Prostate gland (tissue), 2 donors: ENCODE measurements around the gene KIF18B.

Experiments
- CTCF ChIP-seq, 4 experiments: fragments of 200-600 bp in 2 of 4; fragments of 450-650 bp in 2 of 4; sonication (generic) in 2 of 4; IDR thresholded peaks; 1 replicate in 3 of 4; 2 replicates in 1 of 4; pipeline ENCODE4 v1.5.1; 2016 to 2019; ENCODE audit warnings: antibody characterized with exemption in 4 of 4, mild to moderate bottlenecking in 2 of 4, moderate library complexity in 2 of 4
- POLR2A ChIP-seq: fragments of 450-650 bp; IDR thresholded peaks from one replicate; pipeline ENCODE4 v1.6.1; 2016; ENCODE audit warnings: antibody characterized with exemption, mild to moderate bottlenecking

GRCh38 chr17:44910231-44911106, 37.1 kb downstream of the KIF18B start:
- no peak for TF ChIP-seq POLR2A
- no peak for TF ChIP-seq CTCF (IDR thresholded peaks at IDR 0.05)
